ENCODE data around the gene RAET1L. TPM values are rescaled to one million over a fixed set of nuclear protein-coding genes. Genes with fewer than 3 reads are reported as not detected.

Gene RAET1L
- total and polyA plus RNA-seq, 7 donors: 0.06 to 0.07 TPM; not detected in 5

GRCh38 chr6:150008588-150008987 is 16.7 kb downstream of the RAET1L start:
- Histone ChIP-seq H3K36me3 (ENCODE audit: insufficient read depth in 1 of 2, low read depth in 1 of 2) (no peaks in the 10 kb centered on the region), H3K4me1 (peaks cover 7% of the 10 kb centered on the region), H3K27me3 (ENCODE audit: insufficient read depth in 3 of 3, low read length in 2 of 3) (peaks cover 0 to 57% (median 11%) of the 10 kb centered on the region in 3 donors), H3K27ac (no peak overlapping the region), H3K9me3 (no peaks in the 10 kb centered on the region), H3K4me3 (no peak overlapping the region)
- DNase-seq (no peak), ATAC-seq (no peak)
- 27 to 41% (median 32%) methylated on average over 9 of the region's 9 CpGs for WGBS, 3 donors
- intact Hi-C loops (cut with DNase I): no loop called here
- TF ChIP-seq CTCF (IDR thresholded peaks at IDR 0.05): no peak

DNA sequence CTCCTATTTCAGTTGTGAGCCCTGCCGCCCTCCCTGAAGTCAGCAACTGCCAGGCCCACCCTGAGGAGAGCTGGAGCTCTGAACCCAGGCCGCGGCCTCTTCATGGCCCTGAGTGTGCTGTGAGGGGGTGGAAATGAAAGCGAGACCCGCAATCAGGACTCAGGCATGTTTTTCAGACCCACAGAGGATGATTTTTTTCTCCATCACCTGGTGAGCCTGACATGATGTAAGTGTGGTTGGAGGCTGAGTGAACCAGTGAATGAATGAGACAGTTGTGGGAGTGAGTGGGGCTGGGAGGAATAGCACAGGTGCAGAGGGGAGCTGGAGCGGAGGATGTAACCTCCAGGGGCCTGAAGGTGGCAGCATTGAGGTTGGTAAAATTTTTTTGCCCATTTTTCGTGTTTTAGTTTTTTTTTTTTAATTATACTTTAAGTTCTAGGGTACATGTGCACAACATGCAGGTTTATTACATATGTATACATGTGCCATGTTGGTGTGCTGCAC is 18.3 kb downstream of the RAET1L start:
- H3K36me3 ChIP-seq (ENCODE audit: insufficient read depth in 1 of 2, low read depth in 1 of 2): no peaks in the 10 kb centered on the region
- peak; percentile 32 for TF ChIP-seq CTCF (IDR thresholded peaks at IDR 0.05)
- no peak for ATAC-seq
- H3K9me3 ChIP-seq: no peaks in the 10 kb centered on the region
- 74 to 81% (median 76%) methylated on average over 7 of the region's 7 CpGs for WGBS, 3 donors
- DNase-seq: no peak
- no peak overlapping the region for H3K4me3 ChIP-seq
- peaks cover 7% of the 10 kb centered on the region for H3K4me1 ChIP-seq
- peaks cover 0 to 54% (median 6%) of the 10 kb centered on the region in 3 donors for H3K27me3 ChIP-seq (ENCODE audit: insufficient read depth in 3 of 3, low read length in 2 of 3)
- intact Hi-C loops (cut with DNase I): no loop called here
- no peak overlapping the region for H3K27ac ChIP-seq

- DNase-seq (no peak), ATAC-seq (no peak)
- no peaks in the 10 kb centered on the region for H3K9me3 ChIP-seq
- intact Hi-C loops (cut with DNase I): no loop called here
- H3K27ac ChIP-seq: no peak overlapping the region
- peaks cover 7% of the 10 kb centered on the region for H3K4me1 ChIP-seq
- H3K36me3 ChIP-seq (ENCODE audit: insufficient read depth in 1 of 2, low read depth in 1 of 2): no peaks in the 10 kb centered on the region
- peaks cover 0 to 56% (median 5%) of the 10 kb centered on the region in 3 donors for H3K27me3 ChIP-seq (ENCODE audit: insufficient read depth in 3 of 3, low read length in 2 of 3)
- TF ChIP-seq CTCF (IDR thresholded peaks at IDR 0.05): no peak
- H3K4me3 ChIP-seq: peak overlapping the region; percentile 75
- 81 to 84% (median 83%) methylated on average over 14 of the region's 14 CpGs for WGBS, 3 donors
Observed at GRCh38 chr6:150005761-150006651, 19.3 kb downstream of the RAET1L start.

- H3K27me3 ChIP-seq (ENCODE audit: insufficient read depth in 3 of 3, low read length in 2 of 3): peaks cover 0 to 53% (median 5%) of the 10 kb centered on the region in 3 donors
- no peak overlapping the region for H3K27ac ChIP-seq
- no peaks in the 10 kb centered on the region for H3K36me3 ChIP-seq (ENCODE audit: insufficient read depth in 1 of 2, low read depth in 1 of 2)
- H3K4me1 ChIP-seq: peaks cover 7% of the 10 kb centered on the region
- WGBS, 3 donors: 1 to 2% (median 1%) methylated on average over 42 to 79 of the region's 79 CpGs
- peak; percentile 94 to 95 for DNase-seq
- TF ChIP-seq CTCF (IDR thresholded peaks at IDR 0.05): no peak
- ATAC-seq: peak; percentile 99 to 100 (median 99)
- intact Hi-C loops (cut with DNase I): no loop called here
- no peaks in the 10 kb centered on the region for H3K9me3 ChIP-seq
- peak overlapping the region; percentile 75 for H3K4me3 ChIP-seq
Observed at GRCh38 chr6:150004783-150005717, 20.3 kb downstream of the RAET1L start.
